Measurements from ENCODE around the gene CTTN. TPM values are rescaled to one million over a fixed set of nuclear protein-coding genes. Genes with fewer than 3 reads are reported as not detected.

Gene CTTN
- total and polyA plus RNA-seq, 3 experiments from 2014 or later, result 17.0 to 19.3 TPM; not detected in 1

DNA sequence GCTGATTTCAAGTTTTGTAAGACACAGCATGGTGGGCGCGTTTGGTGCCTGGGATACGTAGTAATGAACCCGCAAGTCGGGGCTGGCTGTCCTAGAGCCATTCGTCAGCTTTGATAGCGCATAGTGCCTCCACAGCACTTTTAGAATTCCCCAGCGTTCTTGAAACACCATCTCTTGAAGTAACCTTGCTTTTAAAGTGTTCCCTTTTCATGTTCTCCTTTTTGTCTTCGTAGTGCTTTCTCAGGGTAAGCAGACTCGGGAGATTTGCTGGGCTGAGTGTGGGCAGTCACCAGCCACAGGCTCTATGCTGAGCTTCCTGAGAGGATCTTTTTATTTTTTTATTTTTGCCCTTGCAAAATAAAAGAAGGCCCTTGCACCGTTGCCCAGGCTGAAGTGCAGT lies 39.6 kb upstream of the CTTN start:
- Histone ChIP-seq H3K27ac (ENCODE audit: low read depth, low read length) (no peak overlapping the region), H3K27me3 (ENCODE audit: insufficient read depth, low read length, poor library complexity, severe bottlenecking) (no peaks in the 10 kb centered on the region), H3K4me3 (ENCODE audit: low read length) (no peak overlapping the region), H3K9me3 (ENCODE audit: low read length) (no peaks in the 10 kb centered on the region), H3K36me3 (ENCODE audit: insufficient read depth, low read length) (peaks cover 20% of the 10 kb centered on the region), H3K4me1 (ENCODE audit: insufficient read depth, low read length) (no peaks in the 10 kb centered on the region)
- H3K36me3 Mint-ChIP-seq, result peaks cover 25 to 89% (median 36%) of the 10 kb centered on the region in 3 donors
- no peaks in the 10 kb centered on the region for H3K27me3 Mint-ChIP-seq
- no peak for DNase-seq
- no peaks in the 10 kb centered on the region for H3K9me3 Mint-ChIP-seq
- no peak overlapping the region for H3K27ac Mint-ChIP-seq
- H3K4me1 Mint-ChIP-seq, result peaks cover 6 to 8% (median 8%) of the 10 kb centered on the region in 3 donors
- H3K4me3 Mint-ChIP-seq, result no peak overlapping the region
- CTCF ChIA-PET, result no interaction called here
- POLR2A ChIA-PET, result no interaction called here

DNA sequence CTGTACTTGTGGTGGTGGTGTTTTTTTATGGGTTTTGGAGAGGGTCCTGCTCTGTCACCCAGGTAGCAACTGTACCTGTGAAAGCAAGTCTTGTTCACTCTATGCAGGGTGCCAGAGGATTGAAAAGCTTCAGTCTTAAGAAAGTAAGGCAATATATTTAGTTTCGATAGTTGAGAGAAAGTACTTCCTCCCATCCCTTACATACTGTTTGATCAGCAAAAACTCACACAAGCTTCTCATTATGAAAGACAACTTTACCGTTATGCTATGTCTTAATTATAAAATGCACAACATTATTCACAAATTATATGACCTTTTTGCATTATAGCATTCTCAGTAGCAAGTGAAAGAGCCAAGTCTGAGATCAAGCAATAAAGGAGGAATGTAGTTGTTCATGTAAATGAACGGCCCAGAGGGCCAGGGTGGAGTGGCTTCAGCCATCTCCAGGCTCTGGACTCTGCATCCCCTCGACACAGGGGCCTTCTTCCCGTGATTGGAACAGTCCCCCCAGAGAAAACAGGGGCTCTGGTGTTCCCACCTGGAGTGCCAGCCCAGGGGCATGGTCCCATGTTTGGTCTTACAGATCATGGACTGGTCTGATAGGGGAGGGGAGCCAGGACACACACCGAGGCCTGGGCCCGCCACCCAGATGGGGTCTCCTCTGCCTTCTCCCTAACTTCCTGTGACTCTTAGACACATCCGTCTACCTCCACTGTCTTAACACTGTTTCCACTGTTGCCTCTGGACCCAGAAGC lies 38.7 kb upstream of the CTTN start:
- ChIA-PET POLR2A (no interaction called here), CTCF (no interaction called here)
- Mint-ChIP-seq H3K4me3 (no peak overlapping the region), H3K9me3 (no peaks in the 10 kb centered on the region), H3K4me1 (peaks cover 4 to 9% (median 8%) of the 10 kb centered on the region in 3 donors), H3K36me3 (peaks cover 25 to 86% (median 30%) of the 10 kb centered on the region in 3 donors), H3K27me3 (no peaks in the 10 kb centered on the region), H3K27ac (no peak overlapping the region)
- Histone ChIP-seq H3K4me1 (ENCODE audit: insufficient read depth, low read length) (peaks cover 8% of the 10 kb centered on the region), H3K4me3 (ENCODE audit: low read length) (no peak overlapping the region), H3K27me3 (ENCODE audit: insufficient read depth, low read length, poor library complexity, severe bottlenecking) (no peaks in the 10 kb centered on the region), H3K36me3 (ENCODE audit: insufficient read depth, low read length) (peaks cover 28% of the 10 kb centered on the region), H3K9me3 (ENCODE audit: low read length) (no peaks in the 10 kb centered on the region), H3K27ac (ENCODE audit: low read depth, low read length) (no peak overlapping the region)
- no peak for DNase-seq

DNA sequence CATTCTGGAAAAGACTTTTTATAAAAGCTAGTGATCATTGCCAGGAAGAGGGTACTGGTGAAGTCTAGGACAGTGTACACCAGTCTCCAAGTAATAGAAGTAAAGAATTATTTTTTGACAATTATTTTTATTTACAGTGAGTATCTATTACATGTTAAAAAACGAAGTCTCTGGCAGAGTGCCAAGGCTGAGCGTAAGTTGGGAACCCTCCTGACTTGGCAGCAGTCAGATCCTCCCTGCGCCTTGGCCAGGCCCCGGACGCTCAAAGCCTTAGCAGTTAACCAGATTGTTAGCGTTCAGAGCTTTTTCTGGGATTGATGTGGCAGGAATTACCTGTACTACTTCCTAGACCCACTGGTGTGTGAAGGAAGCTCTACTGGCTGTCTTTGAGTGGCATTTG lies 38.1 kb upstream of the CTTN start:
- Mint-ChIP-seq H3K27ac (no peak overlapping the region), H3K9me3 (no peaks in the 10 kb centered on the region), H3K4me3 (no peak overlapping the region), H3K36me3 (peaks cover 25 to 84% (median 30%) of the 10 kb centered on the region in 3 donors), H3K4me1 (peaks cover 9 to 15% (median 14%) of the 10 kb centered on the region in 3 donors), H3K27me3 (peaks cover 0 to 1% of the 10 kb centered on the region in 2 donors)
- Histone ChIP-seq H3K4me1 (ENCODE audit: insufficient read depth, low read length) (peaks cover 14% of the 10 kb centered on the region), H3K9me3 (ENCODE audit: low read length) (no peaks in the 10 kb centered on the region), H3K27me3 (ENCODE audit: insufficient read depth, low read length, poor library complexity, severe bottlenecking) (no peaks in the 10 kb centered on the region), H3K36me3 (ENCODE audit: insufficient read depth, low read length) (peaks cover 30% of the 10 kb centered on the region), H3K4me3 (ENCODE audit: low read length) (no peak overlapping the region), H3K27ac (ENCODE audit: low read depth, low read length) (no peak overlapping the region)
- no peak for DNase-seq
- CTCF ChIA-PET, result no interaction called here
- POLR2A ChIA-PET, result no interaction called here

DNA sequence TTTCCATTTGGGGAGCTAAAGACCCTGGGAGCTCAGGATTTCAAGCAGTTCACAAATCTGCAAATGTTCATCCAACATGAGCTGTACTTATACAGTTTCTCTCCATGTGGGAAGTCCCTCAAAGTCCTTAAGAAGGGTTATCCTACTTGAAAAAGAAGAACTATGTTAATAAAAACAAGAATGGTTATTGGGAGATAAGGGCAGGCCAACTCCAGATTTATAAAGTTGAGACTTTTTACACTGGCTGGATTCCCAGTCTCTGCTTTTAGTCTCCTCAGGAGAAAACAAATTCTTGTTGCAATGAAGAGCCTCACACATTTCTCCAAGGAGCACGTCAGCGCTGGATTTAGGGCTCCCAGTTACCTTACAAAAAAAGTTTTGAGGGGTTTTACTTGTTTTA lies 34.2 kb upstream of the CTTN start:
- H3K4me3 ChIP-seq (ENCODE audit: low read length), result no peak overlapping the region
- no peak overlapping the region for H3K4me3 Mint-ChIP-seq
- no peak for DNase-seq
- no peaks in the 10 kb centered on the region for H3K9me3 Mint-ChIP-seq
- H3K27ac Mint-ChIP-seq, result no peak overlapping the region
- H3K4me1 Mint-ChIP-seq, result peaks cover 27 to 37% (median 35%) of the 10 kb centered on the region in 3 donors
- ChIA-PET CTCF (interaction anchor here (1.9 kb wide), 1 partner anchor 14 kb away, joined by 4 read pairs; no protein-coding TSS in a partner anchor), POLR2A (no interaction called here)
- peaks cover 12 to 62% (median 15%) of the 10 kb centered on the region in 3 donors for H3K36me3 Mint-ChIP-seq
- no peaks in the 10 kb centered on the region for H3K27me3 ChIP-seq (ENCODE audit: insufficient read depth, low read length, poor library complexity, severe bottlenecking)
- peaks cover 22% of the 10 kb centered on the region for H3K4me1 ChIP-seq (ENCODE audit: insufficient read depth, low read length)
- H3K9me3 ChIP-seq (ENCODE audit: low read length), result no peaks in the 10 kb centered on the region
- peaks cover 11% of the 10 kb centered on the region for H3K36me3 ChIP-seq (ENCODE audit: insufficient read depth, low read length)
- no peak overlapping the region for H3K27ac ChIP-seq (ENCODE audit: low read depth, low read length)
- H3K27me3 Mint-ChIP-seq, result peaks cover 0 to 4% of the 10 kb centered on the region in 2 donors

DNA sequence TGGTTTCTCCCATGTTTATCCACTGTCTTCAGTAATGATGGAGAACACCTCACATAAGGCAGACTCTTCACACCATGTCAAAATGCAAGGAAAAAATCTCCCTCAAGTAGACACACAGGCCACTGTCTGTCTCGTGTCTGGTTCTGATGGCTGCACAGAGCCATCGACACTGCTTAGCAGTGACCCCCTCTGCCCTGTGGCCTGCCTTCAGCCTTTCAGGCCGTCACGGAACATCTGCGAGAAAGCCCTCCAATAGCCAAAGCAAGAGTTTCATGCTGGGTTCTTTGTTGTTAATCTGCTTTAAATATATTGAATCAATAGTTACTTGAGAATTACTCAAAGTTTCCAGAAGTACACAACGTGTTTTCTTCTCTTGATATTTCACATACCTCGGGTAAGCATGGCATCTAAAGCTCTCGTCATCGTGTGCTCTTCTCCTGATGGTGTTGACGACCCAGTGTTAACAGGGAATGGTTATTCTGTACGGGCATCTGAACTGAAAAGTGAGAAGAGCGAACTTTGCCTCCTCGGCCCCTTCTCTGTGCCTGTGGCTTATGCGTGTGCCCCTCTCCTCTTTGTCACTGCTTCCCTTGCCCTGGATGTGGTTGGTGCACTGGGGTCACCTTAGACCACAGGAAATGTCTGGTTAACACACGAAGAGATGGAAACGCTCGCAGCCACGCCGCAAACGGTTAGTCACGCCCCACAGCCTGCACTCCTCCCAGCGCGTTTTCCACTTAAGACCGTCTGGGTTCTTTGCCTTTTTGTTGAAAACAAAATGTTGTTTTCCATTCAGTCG lies 33.4 kb upstream of the CTTN start:
- peaks cover 0 to 4% of the 10 kb centered on the region in 2 donors for H3K27me3 Mint-ChIP-seq
- H3K36me3 Mint-ChIP-seq, result peaks cover 10 to 55% (median 14%) of the 10 kb centered on the region in 3 donors
- ChIA-PET CTCF (interaction anchor here (1.3 kb wide), 1 partner anchor 9 kb away, joined by 3 read pairs; no protein-coding TSS in a partner anchor), POLR2A (no interaction called here)
- peaks cover 27 to 37% (median 35%) of the 10 kb centered on the region in 3 donors for H3K4me1 Mint-ChIP-seq
- Histone ChIP-seq H3K9me3 (ENCODE audit: low read length) (no peaks in the 10 kb centered on the region), H3K36me3 (ENCODE audit: insufficient read depth, low read length) (peaks cover 11% of the 10 kb centered on the region), H3K27ac (ENCODE audit: low read depth, low read length) (no peak overlapping the region), H3K4me1 (ENCODE audit: insufficient read depth, low read length) (peaks cover 22% of the 10 kb centered on the region), H3K4me3 (ENCODE audit: low read length) (peak overlapping the region; percentile 40), H3K27me3 (ENCODE audit: insufficient read depth, low read length, poor library complexity, severe bottlenecking) (no peaks in the 10 kb centered on the region)
- H3K4me3 Mint-ChIP-seq, result peak overlapping the region; percentile 28 to 84 (median 79)
- no peaks in the 10 kb centered on the region for H3K9me3 Mint-ChIP-seq
- peak; percentile 23 to 76 (median 35) for DNase-seq
- peak overlapping the region in 7 of 8 donors; percentile 10 to 77 (median 55) for H3K27ac Mint-ChIP-seq

DNA sequence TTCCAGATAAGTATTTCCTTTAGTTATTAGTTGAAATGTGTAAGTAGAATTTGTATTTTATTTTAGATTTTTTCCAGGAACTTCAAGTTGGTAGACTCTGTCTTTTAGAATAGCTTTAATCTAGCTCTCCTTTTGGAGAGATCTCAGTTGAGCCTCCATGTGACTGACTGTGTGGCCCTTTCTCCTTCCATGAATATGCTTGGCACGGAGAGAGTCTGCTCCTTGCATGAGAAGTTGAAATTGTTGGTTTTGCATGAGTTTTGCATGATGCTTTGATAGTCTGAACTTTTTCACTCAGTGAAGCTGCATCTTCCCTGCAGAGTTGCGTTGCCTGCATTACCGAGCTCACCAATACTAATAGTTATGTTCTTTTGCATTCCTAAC lies 32.8 kb upstream of the CTTN start:
- no peaks in the 10 kb centered on the region for H3K9me3 Mint-ChIP-seq
- H3K27ac Mint-ChIP-seq, result peak overlapping the region in 4 of 8 donors; percentile 10 to 77 (median 66)
- peak overlapping the region in 6 of 7 donors; percentile 74 to 84 (median 80) for H3K4me3 Mint-ChIP-seq
- CTCF ChIA-PET, result interaction anchor here (1.3 kb wide), 1 partner anchor 9 kb away, joined by 3 read pairs; no protein-coding TSS in a partner anchor
- Histone ChIP-seq H3K4me1 (ENCODE audit: insufficient read depth, low read length) (peaks cover 22% of the 10 kb centered on the region), H3K4me3 (ENCODE audit: low read length) (no peak overlapping the region), H3K27me3 (ENCODE audit: insufficient read depth, low read length, poor library complexity, severe bottlenecking) (no peaks in the 10 kb centered on the region), H3K27ac (ENCODE audit: low read depth, low read length) (no peak overlapping the region), H3K9me3 (ENCODE audit: low read length) (no peaks in the 10 kb centered on the region), H3K36me3 (ENCODE audit: insufficient read depth, low read length) (peaks cover 11% of the 10 kb centered on the region)
- DNase-seq, result no peak
- peaks cover 11 to 53% (median 12%) of the 10 kb centered on the region in 3 donors for H3K36me3 Mint-ChIP-seq
- POLR2A ChIA-PET, result no interaction called here
- peaks cover 0 to 4% of the 10 kb centered on the region in 2 donors for H3K27me3 Mint-ChIP-seq
- peaks cover 27 to 39% (median 35%) of the 10 kb centered on the region in 3 donors for H3K4me1 Mint-ChIP-seq

DNA sequence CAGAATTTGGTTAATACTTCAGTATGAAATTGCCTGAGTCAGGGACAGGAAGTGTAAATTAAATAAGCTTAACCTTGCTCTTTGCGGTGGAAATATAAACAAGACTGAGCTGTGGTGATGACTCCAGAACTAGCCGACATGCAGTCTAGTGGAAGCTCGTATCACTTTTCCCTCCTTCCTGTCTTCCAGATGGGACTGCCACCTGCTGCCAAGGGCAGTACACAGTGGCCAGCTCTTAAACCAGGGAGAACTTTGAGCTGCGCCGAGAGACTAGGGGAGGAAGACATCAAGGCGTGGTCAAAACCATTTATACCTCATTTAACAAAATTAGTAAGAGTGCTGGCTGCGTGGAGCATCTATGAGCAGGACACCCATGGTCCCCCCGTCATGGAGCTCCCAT lies 31.3 kb upstream of the CTTN start:
- ChIA-PET CTCF (interaction anchor here (1.5 kb wide), 1 partner anchor 12 kb away, joined by 5 read pairs; no protein-coding TSS in a partner anchor), POLR2A (no interaction called here)
- Mint-ChIP-seq H3K27ac (no peak overlapping the region), H3K4me1 (peaks cover 30 to 44% (median 41%) of the 10 kb centered on the region in 3 donors), H3K4me3 (no peak overlapping the region), H3K36me3 (peaks cover 11 to 42% (median 13%) of the 10 kb centered on the region in 3 donors), H3K27me3 (peaks cover 0 to 4% of the 10 kb centered on the region in 2 donors), H3K9me3 (no peaks in the 10 kb centered on the region)
- H3K27me3 ChIP-seq (ENCODE audit: insufficient read depth, low read length, poor library complexity, severe bottlenecking), result no peaks in the 10 kb centered on the region
- H3K9me3 ChIP-seq (ENCODE audit: low read length), result no peaks in the 10 kb centered on the region
- peaks cover 11% of the 10 kb centered on the region for H3K36me3 ChIP-seq (ENCODE audit: insufficient read depth, low read length)
- H3K27ac ChIP-seq (ENCODE audit: low read depth, low read length), result no peak overlapping the region
- H3K4me1 ChIP-seq (ENCODE audit: insufficient read depth, low read length), result peaks cover 22% of the 10 kb centered on the region
- no peak overlapping the region for H3K4me3 ChIP-seq (ENCODE audit: low read length)
- no peak for DNase-seq

DNA sequence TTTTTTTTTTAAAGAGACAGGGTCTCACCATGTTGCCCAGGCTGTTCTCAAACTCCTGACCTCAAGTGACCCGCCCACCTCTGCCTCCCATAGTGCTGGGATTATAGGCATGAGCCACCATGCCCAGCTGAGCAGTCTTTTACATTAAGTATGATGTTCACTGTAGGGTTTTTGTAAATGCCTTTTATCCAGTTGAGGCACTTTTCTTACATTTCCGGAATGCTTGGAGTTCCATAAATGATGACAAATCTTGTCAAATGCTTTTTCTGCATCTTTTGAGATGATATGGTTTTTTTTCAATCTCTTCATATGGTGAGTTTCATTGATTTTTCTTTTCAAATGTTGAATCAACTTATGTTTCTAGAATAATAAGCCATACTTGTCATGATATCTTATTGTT lies 29.4 kb upstream of the CTTN start:
- peaks cover 10 to 47% (median 18%) of the 10 kb centered on the region in 3 donors for H3K36me3 Mint-ChIP-seq
- H3K9me3 Mint-ChIP-seq, result no peaks in the 10 kb centered on the region
- H3K27me3 ChIP-seq (ENCODE audit: insufficient read depth, low read length, poor library complexity, severe bottlenecking), result no peaks in the 10 kb centered on the region
- no peaks in the 10 kb centered on the region for H3K9me3 ChIP-seq (ENCODE audit: low read length)
- H3K4me3 ChIP-seq (ENCODE audit: low read length), result no peak overlapping the region
- H3K4me1 Mint-ChIP-seq, result peaks cover 28 to 43% (median 38%) of the 10 kb centered on the region in 3 donors
- peaks cover 23% of the 10 kb centered on the region for H3K36me3 ChIP-seq (ENCODE audit: insufficient read depth, low read length)
- peaks cover 0 to 4% of the 10 kb centered on the region in 2 donors for H3K27me3 Mint-ChIP-seq
- no peak overlapping the region for H3K4me3 Mint-ChIP-seq
- no peak for DNase-seq
- H3K27ac ChIP-seq (ENCODE audit: low read depth, low read length), result no peak overlapping the region
- CTCF ChIA-PET, result no interaction called here
- POLR2A ChIA-PET, result no interaction called here
- H3K27ac Mint-ChIP-seq, result no peak overlapping the region
- peaks cover 20% of the 10 kb centered on the region for H3K4me1 ChIP-seq (ENCODE audit: insufficient read depth, low read length)
